HFFc6 (cell line): ENCODE results near the gene FMNL2. TPM values are rescaled to one million over a fixed set of nuclear protein-coding genes. Genes with fewer than 3 reads are reported as not detected.

Source experiments
- DNase-seq: peaks from one replicate; pipeline ENCODE4 v3.0.0-alpha.2; 2018
- H3K27ac Mint-ChIP-seq: 2 replicates; pipeline ENCODE4 v1.8.0; 2020; ENCODE audit warnings: mild to moderate bottlenecking, mixed read lengths
- H3K27me3 Mint-ChIP-seq: 2 replicates; pipeline ENCODE4 v1.8.0; 2021; ENCODE audit warnings: mild to moderate bottlenecking, moderate library complexity, mixed read lengths; ENCODE audit not compliant: insufficient read depth
- H3K36me3 Mint-ChIP-seq: 2 replicates; pipeline ENCODE4 v1.8.0; 2021; ENCODE audit warnings: low read depth, mixed read lengths
- H3K4me1 Mint-ChIP-seq: 2 replicates; pipeline ENCODE4 v1.8.0; 2020; ENCODE audit warnings: low read depth, mixed read lengths
- H3K4me3 Mint-ChIP-seq: 2 replicates; pipeline ENCODE4 v1.8.0; 2020; ENCODE audit warnings: mild to moderate bottlenecking, moderate library complexity, mixed read lengths
- H3K9me3 Mint-ChIP-seq: 2 replicates; pipeline ENCODE4 v1.8.0; 2020; ENCODE audit warnings: mild to moderate bottlenecking, mixed read lengths
- total RNA-seq, 6 experiments: library from RNA; stranded (reverse); fragmentation: NEBNext Ultra II Directional; extraction: Animal tissue kit (Norgen Biotek cat#: 25700); gene quantifications; 2 replicates in 1 of 6; 3 replicates in 5 of 6; pipeline ENCODE4 v1.2.3, GENCODE V29; 2021
- TF ChIP-seq, protein P1 (sequence below): fragments of 200-600 bp; sonication (generic); IDR thresholded peaks from 2 replicates; pipeline ENCODE4 v1.5.0; 2021; ENCODE audit warnings: antibody characterized with exemption, mild to moderate bottlenecking

FMNL2 gene
- total RNA-seq, 6 experiments from 2014 or later, result 13.7 to 20.9 (median 16.0) TPM

DNA sequence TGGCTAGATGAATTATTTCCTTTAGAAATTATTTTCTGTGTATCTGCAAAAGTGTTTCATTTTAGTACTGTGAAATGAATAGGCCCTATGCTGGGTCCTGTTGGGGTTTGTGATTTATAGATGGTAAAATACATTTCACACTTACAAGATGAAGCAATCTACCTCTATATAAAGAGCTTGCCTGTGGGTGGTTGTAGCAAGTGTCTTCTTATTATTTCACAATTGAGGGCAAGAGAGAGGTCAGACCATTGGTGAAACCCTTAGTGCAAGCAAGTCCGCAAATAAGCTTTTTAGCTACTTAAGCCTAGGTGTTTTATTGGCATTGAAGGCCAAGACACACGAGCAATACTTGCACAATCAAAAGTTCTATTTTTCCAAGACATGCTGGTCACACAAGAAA is 153.1 kb downstream of the FMNL2 start:
- Mint-ChIP-seq H3K27ac (no peak overlapping the region), H3K27me3 (no peaks in the 10 kb centered on the region), H3K9me3 (no peaks in the 10 kb centered on the region), H3K36me3 (no peaks in the 10 kb centered on the region), H3K4me1 (peaks cover 48% of the 10 kb centered on the region), H3K4me3 (no peak overlapping the region)
- TF ChIP-seq, protein P1, sequence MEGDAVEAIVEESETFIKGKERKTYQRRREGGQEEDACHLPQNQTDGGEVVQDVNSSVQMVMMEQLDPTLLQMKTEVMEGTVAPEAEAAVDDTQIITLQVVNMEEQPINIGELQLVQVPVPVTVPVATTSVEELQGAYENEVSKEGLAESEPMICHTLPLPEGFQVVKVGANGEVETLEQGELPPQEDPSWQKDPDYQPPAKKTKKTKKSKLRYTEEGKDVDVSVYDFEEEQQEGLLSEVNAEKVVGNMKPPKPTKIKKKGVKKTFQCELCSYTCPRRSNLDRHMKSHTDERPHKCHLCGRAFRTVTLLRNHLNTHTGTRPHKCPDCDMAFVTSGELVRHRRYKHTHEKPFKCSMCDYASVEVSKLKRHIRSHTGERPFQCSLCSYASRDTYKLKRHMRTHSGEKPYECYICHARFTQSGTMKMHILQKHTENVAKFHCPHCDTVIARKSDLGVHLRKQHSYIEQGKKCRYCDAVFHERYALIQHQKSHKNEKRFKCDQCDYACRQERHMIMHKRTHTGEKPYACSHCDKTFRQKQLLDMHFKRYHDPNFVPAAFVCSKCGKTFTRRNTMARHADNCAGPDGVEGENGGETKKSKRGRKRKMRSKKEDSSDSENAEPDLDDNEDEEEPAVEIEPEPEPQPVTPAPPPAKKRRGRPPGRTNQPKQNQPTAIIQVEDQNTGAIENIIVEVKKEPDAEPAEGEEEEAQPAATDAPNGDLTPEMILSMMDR, result no peak
- DNase-seq, result no peak

- no peaks in the 10 kb centered on the region for H3K9me3 Mint-ChIP-seq
- TF ChIP-seq, protein P1, result no peak
- no peak for DNase-seq
- H3K4me3 Mint-ChIP-seq, result no peak overlapping the region
- peaks cover 51% of the 10 kb centered on the region for H3K4me1 Mint-ChIP-seq
- H3K27me3 Mint-ChIP-seq, result no peaks in the 10 kb centered on the region
- no peaks in the 10 kb centered on the region for H3K36me3 Mint-ChIP-seq
- no peak overlapping the region for H3K27ac Mint-ChIP-seq
Observed at GRCh38 chr2:152489364-152489763, 154.4 kb downstream of the FMNL2 start.

GRCh38 chr2:152490686-152491455 is 155.9 kb downstream of the FMNL2 start:
- no peaks in the 10 kb centered on the region for H3K27me3 Mint-ChIP-seq
- no peak overlapping the region; the same call in 1 of the 2 replicates for H3K4me3 Mint-ChIP-seq
- peak overlapping the region; percentile 32; the same call in 1 of the 2 replicates for H3K27ac Mint-ChIP-seq
- peaks cover 51% of the 10 kb centered on the region for H3K4me1 Mint-ChIP-seq
- TF ChIP-seq, protein P1, result no peak
- no peak for DNase-seq
- H3K36me3 Mint-ChIP-seq, result no peaks in the 10 kb centered on the region
- no peaks in the 10 kb centered on the region for H3K9me3 Mint-ChIP-seq

DNA sequence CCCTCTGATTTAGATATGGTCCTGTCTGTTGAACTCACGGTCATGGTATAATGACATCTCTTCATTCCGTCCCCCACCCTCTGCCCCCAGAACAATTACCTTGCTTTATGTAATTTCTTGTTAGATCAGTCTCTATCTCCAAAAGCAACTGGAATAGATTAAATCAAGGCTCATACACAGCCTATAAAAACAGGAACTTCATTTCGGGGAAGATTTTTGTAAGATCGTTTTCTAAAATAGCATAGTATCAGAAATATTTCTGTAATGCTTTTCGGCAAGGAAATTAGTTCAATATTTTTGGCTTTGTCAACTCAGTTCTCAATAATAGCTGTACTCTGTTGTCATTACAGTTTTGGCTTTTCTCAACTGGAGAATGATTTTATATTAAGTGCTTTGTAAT is 157.2 kb downstream of the FMNL2 start:
- peaks cover 51% of the 10 kb centered on the region for H3K4me1 Mint-ChIP-seq
- H3K27ac Mint-ChIP-seq, result no peak overlapping the region
- peak overlapping the region; percentile 18; the same call in 1 of the 2 replicates for H3K4me3 Mint-ChIP-seq
- no peaks in the 10 kb centered on the region for H3K9me3 Mint-ChIP-seq
- DNase-seq, result no peak
- TF ChIP-seq, protein P1, result no peak
- no peaks in the 10 kb centered on the region for H3K27me3 Mint-ChIP-seq
- no peaks in the 10 kb centered on the region for H3K36me3 Mint-ChIP-seq

GRCh38 chr2:152492911-152493310 is 157.9 kb downstream of the FMNL2 start:
- DNase-seq, result no peak

More at GRCh38 chr2:152492911-152493310, 157.9 kb downstream of the FMNL2 start:
- H3K4me3 Mint-ChIP-seq, result no peak overlapping the region; the same call in 1 of the 2 replicates
- H3K36me3 Mint-ChIP-seq, result no peaks in the 10 kb centered on the region
- H3K9me3 Mint-ChIP-seq, result no peaks in the 10 kb centered on the region
- peaks cover 59% of the 10 kb centered on the region for H3K4me1 Mint-ChIP-seq
- H3K27ac Mint-ChIP-seq, result no peak overlapping the region
- no peaks in the 10 kb centered on the region for H3K27me3 Mint-ChIP-seq
- TF ChIP-seq, protein P1, result no peak
